HG03025 (cell line): ENCODE data around the gene PCNX1.
"Not testable (repeated sequence)": the region's sequence is repeated elsewhere in the genome, so short reads cannot be mapped to it uniquely, and the experiment has no call there.

ENCODE experiments used
- ATAC-seq: cut with Tn5 transposase; IDR thresholded peaks from one replicate; pipeline ENCODE4 v1.9.1; 2021; ENCODE audit warnings: mild to moderate bottlenecking, moderate library complexity; ENCODE audit not compliant: unreplicated experiment, low FRiP score

Gene PCNX1

GRCh38 chr14:71116568-71117122 lies 209.4 kb downstream of the PCNX1 start:
- no peak for ATAC-seq

- ATAC-seq = no peak
Measured at GRCh38 chr14:71117839-71118743, 210.8 kb downstream of the PCNX1 start.

GRCh38 chr14:71119075-71119474 lies 211.8 kb downstream of the PCNX1 start:
- ATAC-seq = no peak

GRCh38 chr14:71119832-71120231 lies 212.6 kb downstream of the PCNX1 start:
- no peak for ATAC-seq

GRCh38 chr14:71121001-71121400 lies 213.7 kb downstream of the PCNX1 start:
- no peak for ATAC-seq

- no peak for ATAC-seq
Measured at GRCh38 chr14:71121711-71122110, 214.5 kb downstream of the PCNX1 start.

- no peak for ATAC-seq
Measured at GRCh38 chr14:71122866-71123565, 215.8 kb downstream of the PCNX1 start.

GRCh38 chr14:71123579-71124135 lies 216.4 kb downstream of the PCNX1 start:
- ATAC-seq = no peak

- not testable (repeated sequence) for ATAC-seq
Measured at GRCh38 chr14:71129716-71130490, 222.6 kb downstream of the PCNX1 start.

GRCh38 chr14:71130491-71131179 lies 223.4 kb downstream of the PCNX1 start:
- no peak for ATAC-seq

- ATAC-seq = no peak
Measured at GRCh38 chr14:71133296-71133695, 226.0 kb downstream of the PCNX1 start.

GRCh38 chr14:71135496-71135895 lies 228.2 kb downstream of the PCNX1 start:
- ATAC-seq = no peak

GRCh38 chr14:71135911-71136310 lies 228.7 kb downstream of the PCNX1 start:
- ATAC-seq = no peak

GRCh38 chr14:71136386-71137060 lies 229.3 kb downstream of the PCNX1 start:
- no peak for ATAC-seq

- ATAC-seq = no peak
Measured at GRCh38 chr14:71137536-71138447, 230.5 kb downstream of the PCNX1 start.

GRCh38 chr14:71138448-71139293 lies 231.4 kb downstream of the PCNX1 start:
- no peak for ATAC-seq

- ATAC-seq = no peak
Measured at GRCh38 chr14:71139294-71139946, 232.2 kb downstream of the PCNX1 start.
